DOHH2 (cell line): Measurements from ENCODE around the gene GUCA1A.
"Not testable (repeated sequence)": the region's sequence is repeated elsewhere in the genome, so short reads cannot be mapped to it uniquely, and the experiment has no call there.

Source experiments
- H3F3A ChIP-seq: fragments of 200-600 bp; sonication (generic), shearing (Covaris generic); 2 replicates; pipeline ENCODE4 v1.6.0; 2016; ENCODE audit warnings: antibody characterized with exemption, mild to moderate bottlenecking; ENCODE audit not compliant: control insufficient read depth, insufficient read depth
- H3K27ac ChIP-seq: fragments of 200-600 bp; sonication (generic); 2 replicates; pipeline ENCODE4 v1.5.1; 2014; ENCODE audit warnings: low read depth, mild to moderate bottlenecking, low read length, moderate library complexity
- H3K27me3 ChIP-seq: fragments of 200-600 bp; sonication (generic); 2 replicates; pipeline ENCODE4 v1.6.1; 2014; ENCODE audit warnings: mild to moderate bottlenecking, low read length, mixed read lengths; ENCODE audit not compliant: control insufficient read depth
- H3K36me3 ChIP-seq: fragments of 200-600 bp; sonication (generic); 2 replicates; pipeline ENCODE4 v1.6.1; 2014; ENCODE audit warnings: mild to moderate bottlenecking, low read length, moderate library complexity, mixed read lengths; ENCODE audit not compliant: control insufficient read depth
- H3K4me1 ChIP-seq: fragments of 200-600 bp; sonication (generic); 2 replicates; pipeline ENCODE4 v1.6.1; 2014; ENCODE audit warnings: mild to moderate bottlenecking, low read length, mixed read lengths; ENCODE audit not compliant: control insufficient read depth
- H3K4me2 ChIP-seq: fragments of 200-600 bp; sonication (generic); 2 replicates; pipeline ENCODE4 v1.6.0; 2014; ENCODE audit warnings: mild to moderate bottlenecking, low read length, moderate library complexity
- H3K4me3 ChIP-seq: fragments of 200-600 bp; sonication (generic); 2 replicates; pipeline ENCODE4 v1.5.1; 2014; ENCODE audit warnings: mild to moderate bottlenecking, low read length, mixed read lengths
- H3K79me2 ChIP-seq: fragments of 200-600 bp; sonication (generic); 2 replicates; pipeline ENCODE4 v1.6.1; 2014; ENCODE audit warnings: mild to moderate bottlenecking, low read length, mixed read lengths; ENCODE audit not compliant: control insufficient read depth
- H3K9me2 ChIP-seq: fragments of 200-600 bp; sonication (generic); replicated peaks from 2 replicates; pipeline ENCODE4 v1.6.1; 2014; ENCODE audit warnings: mild to moderate bottlenecking, low read length, mixed read lengths; ENCODE audit not compliant: control insufficient read depth
- H3K9me3 ChIP-seq: fragments of 200-600 bp; sonication (generic); 2 replicates; pipeline ENCODE4 v1.6.1; 2014; ENCODE audit warnings: antibody characterized with exemption, low read length, mixed read lengths; ENCODE audit not compliant: control insufficient read depth, insufficient read depth
- H4K20me1 ChIP-seq: fragments of 200-600 bp; sonication (generic); 2 replicates; pipeline ENCODE4 v1.6.0; 2014; ENCODE audit warnings: low read depth, mild to moderate bottlenecking, antibody characterized with exemption, low read length, moderate library complexity; ENCODE audit not compliant: control insufficient read depth, insufficient read depth
- CTCF ChIP-seq: fragments of 200-600 bp; sonication (generic); IDR thresholded peaks from one replicate; pipeline ENCODE4 v1.5.1; 2014; ENCODE audit warnings: antibody characterized with exemption, mild to moderate bottlenecking, low read depth, low read length; ENCODE audit not compliant: poor library complexity, severe bottlenecking
- EZH2phosphoT487 ChIP-seq: fragments of 200-600 bp; sonication (generic); IDR thresholded peaks from 2 replicates; pipeline ENCODE4 v1.6.1; 2017; ENCODE audit warnings: borderline replicate concordance, mild to moderate bottlenecking, antibody characterized with exemption, low read length, moderate library complexity, mixed read lengths

GUCA1A gene

DNA sequence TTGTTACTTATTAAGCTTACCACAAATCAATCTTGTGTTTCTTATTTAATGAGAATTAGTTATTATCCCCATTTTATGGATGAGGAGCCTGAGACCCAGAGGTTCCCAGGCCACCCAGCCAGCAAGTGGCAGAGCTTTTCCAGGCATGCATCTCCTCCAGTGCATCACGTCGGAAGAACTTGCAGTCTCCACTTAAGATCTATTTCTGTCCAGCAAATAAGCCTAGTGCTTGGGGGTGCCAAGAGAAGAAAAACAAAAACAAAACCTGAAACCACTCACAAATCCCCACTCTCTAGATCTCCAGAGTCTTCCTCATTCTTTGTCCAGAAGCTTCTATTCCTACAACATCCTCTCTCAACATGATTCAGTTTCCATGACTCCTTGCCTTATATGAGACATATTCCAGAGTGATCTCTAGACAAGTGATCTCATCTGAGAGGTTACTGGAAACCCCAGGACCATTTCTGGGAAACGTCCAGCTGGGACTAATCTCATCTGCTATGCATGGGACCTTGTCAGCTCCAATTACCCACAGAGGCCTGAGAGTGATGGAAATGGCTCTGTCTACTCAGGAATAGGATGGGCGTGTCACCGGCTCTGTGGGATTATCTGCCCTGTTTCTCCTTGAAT, 17.5 kb downstream of the GUCA1A start:
- TF ChIP-seq CTCF = no peak
- TF ChIP-seq EZH2phosphoT487 = no peak
- H4K20me1 ChIP-seq = no peaks in the 10 kb centered on the region

DNA sequence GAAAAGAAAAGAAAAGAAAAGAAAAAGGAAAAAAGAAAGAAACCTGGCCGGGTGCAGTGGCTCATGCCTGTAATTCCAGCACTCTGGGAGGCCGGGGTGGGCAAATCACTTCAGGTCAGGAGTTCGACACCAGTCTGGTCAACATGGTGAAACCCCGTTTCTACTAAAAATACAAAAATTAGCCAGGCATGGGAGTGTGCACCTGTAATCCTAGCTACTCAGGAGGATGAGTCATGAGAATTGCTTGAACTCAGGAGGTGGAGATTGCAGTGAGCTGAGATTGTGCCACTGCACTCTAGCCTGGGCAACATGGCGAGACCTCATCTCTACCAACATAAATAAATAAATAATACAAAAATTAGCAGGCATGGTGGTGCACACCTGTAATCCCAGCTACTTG, 19.2 kb downstream of the GUCA1A start:
- H3K27ac ChIP-seq = not testable (repeated sequence)

More for the DNA sequence above, 17.5 kb downstream of the GUCA1A start:
- H3K79me2 ChIP-seq = no peaks in the 10 kb centered on the region
- H3K9me2 ChIP-seq = no peaks in the 10 kb centered on the region
- peaks cover 4% of the 10 kb centered on the region; the same call in 1 of the 2 replicates for H3K36me3 ChIP-seq
- H3K4me2 ChIP-seq = no peak overlapping the region
- no peaks in the 10 kb centered on the region for H3F3A ChIP-seq
- no peaks in the 10 kb centered on the region for H3K27me3 ChIP-seq
- no peaks in the 10 kb centered on the region for H3K9me3 ChIP-seq
- peaks cover 5% of the 10 kb centered on the region for H3K4me1 ChIP-seq
- H3K27ac ChIP-seq = no peak overlapping the region
- H3K4me3 ChIP-seq = no peak overlapping the region

GRCh38 chr6:42193491-42193894, 20.3 kb downstream of the GUCA1A start:
- Histone ChIP-seq H3K4me1 (peaks cover 21% of the 10 kb centered on the region), H3K9me2 (no peaks in the 10 kb centered on the region), H3F3A (peaks cover 8% of the 10 kb centered on the region), H3K27me3 (no peaks in the 10 kb centered on the region), H4K20me1 (no peaks in the 10 kb centered on the region), H3K9me3 (no peaks in the 10 kb centered on the region), H3K4me3 (no peak overlapping the region), H3K79me2 (no peaks in the 10 kb centered on the region), H3K27ac (no peak overlapping the region), H3K4me2 (no peak overlapping the region), H3K36me3 (peaks cover 9% of the 10 kb centered on the region; the same call in 1 of the 2 replicates)
- TF ChIP-seq CTCF (no peak), EZH2phosphoT487 (no peak)

More for the DNA sequence above, 19.2 kb downstream of the GUCA1A start:
- H4K20me1 ChIP-seq, H3F3A ChIP-seq, H3K4me3 ChIP-seq, H3K79me2 ChIP-seq, H3K36me3 ChIP-seq, H3K4me2 ChIP-seq, H3K9me2 ChIP-seq, H3K9me3 ChIP-seq, H3K27me3 ChIP-seq: not testable (repeated sequence)
- H3K4me1 ChIP-seq = peaks cover 21% of the 10 kb centered on the region

- no peak overlapping the region for H3K4me2 ChIP-seq
- peaks cover 21% of the 10 kb centered on the region for H3K4me1 ChIP-seq
- no peaks in the 10 kb centered on the region for H3K79me2 ChIP-seq
- no peaks in the 10 kb centered on the region for H4K20me1 ChIP-seq
- no peaks in the 10 kb centered on the region for H3K9me2 ChIP-seq
- H3K27ac ChIP-seq = no peak overlapping the region
- peaks cover 9% of the 10 kb centered on the region; the same call in 1 of the 2 replicates for H3K36me3 ChIP-seq
- peaks cover 8% of the 10 kb centered on the region for H3F3A ChIP-seq
- H3K4me3 ChIP-seq = no peak overlapping the region
- no peaks in the 10 kb centered on the region for H3K9me3 ChIP-seq
- H3K27me3 ChIP-seq = no peaks in the 10 kb centered on the region
- TF ChIP-seq CTCF = no peak
- TF ChIP-seq EZH2phosphoT487 = no peak
These were observed 20.9 kb downstream of the GUCA1A start for GRCh38 chr6:42194056-42194455.
